ENCODE results near the gene MEGF9.

- TF ChIP-seq CTCF (conservative IDR thresholded peaks at IDR 0.05; ENCODE audit: low read length) (no peak), EZH2phosphoT487 (IDR thresholded peaks at IDR 0.05; ENCODE audit: borderline replicate concordance, low read depth, low read length) (no peak)
Measured at GRCh38 chr9:120655005-120655622, 59.2 kb downstream of the MEGF9 start.

Measured in OCI-LY7 (cell line).